ENCODE results near the gene AGPAT3. TPM values are rescaled to one million over a fixed set of nuclear protein-coding genes. Genes with fewer than 3 reads are reported as not detected.
"Not testable (repeated sequence)": the region's sequence is repeated elsewhere in the genome, so short reads cannot be mapped to it uniquely, and the experiment has no call there.

The AGPAT3 gene
- total RNA-seq, 1 donor from 2014 or later, result 49.1 TPM

GRCh38 chr21:43834146-43834905 is 30.7 kb upstream of the AGPAT3 start:
- ATAC-seq, result no peak

GRCh38 chr21:43835050-43835449 is 30.0 kb upstream of the AGPAT3 start:
- ATAC-seq, result peak; percentile 13

- ATAC-seq, result no peak
Measured at GRCh38 chr21:43835861-43836260, 29.2 kb upstream of the AGPAT3 start.

GRCh38 chr21:43836616-43837015 is 28.4 kb upstream of the AGPAT3 start:
- ATAC-seq, result no peak

- no peak for ATAC-seq
Measured at GRCh38 chr21:43840259-43840658, 24.8 kb upstream of the AGPAT3 start.

- no peak for ATAC-seq
Measured at GRCh38 chr21:43842742-43843141, 22.3 kb upstream of the AGPAT3 start.

GRCh38 chr21:43844906-43845305 is 20.1 kb upstream of the AGPAT3 start:
- not testable (repeated sequence) for ATAC-seq

- ATAC-seq, result no peak
Measured at GRCh38 chr21:43845386-43845785, 19.6 kb upstream of the AGPAT3 start.

- ATAC-seq, result no peak
Measured at GRCh38 chr21:43846430-43846829, 18.6 kb upstream of the AGPAT3 start.

- ATAC-seq, result no peak
Measured at GRCh38 chr21:43847301-43847700, 17.7 kb upstream of the AGPAT3 start.

- ATAC-seq, result peak; percentile 86
Measured at GRCh38 chr21:43848771-43849170, 16.3 kb upstream of the AGPAT3 start.

GRCh38 chr21:43849532-43850299 is 15.3 kb upstream of the AGPAT3 start:
- peak; percentile 71 for ATAC-seq

GRCh38 chr21:43850728-43851295 is 14.2 kb upstream of the AGPAT3 start:
- no peak for ATAC-seq

GRCh38 chr21:43851593-43851992 is 13.4 kb upstream of the AGPAT3 start:
- no peak for ATAC-seq

- ATAC-seq, result no peak
Measured at GRCh38 chr21:43853851-43854772, 10.9 kb upstream of the AGPAT3 start.

- no peak for ATAC-seq
Measured at GRCh38 chr21:43854773-43855633, 10.0 kb upstream of the AGPAT3 start.

- ATAC-seq, result no peak
Measured at GRCh38 chr21:43855955-43856354, 9.1 kb upstream of the AGPAT3 start.

- ATAC-seq, result no peak
Measured at GRCh38 chr21:43858806-43859648, 6.0 kb upstream of the AGPAT3 start.

GRCh38 chr21:43859747-43860214 is 5.2 kb upstream of the AGPAT3 start:
- ATAC-seq, result no peak

GRCh38 chr21:43861706-43862105 is 3.3 kb upstream of the AGPAT3 start:
- no peak for ATAC-seq

Measured in esophagus mucosa (tissue), 1 donor.